ENCODE measurements around the gene RUFY1.
"Not testable (repeated sequence)": the region's sequence is repeated elsewhere in the genome, so short reads cannot be mapped to it uniquely, and the experiment has no call there.

GRCh38 chr5:179634370-179635172, 84.2 kb downstream of the RUFY1 start:
- TF ChIP-seq CTCF (IDR thresholded peaks at IDR 0.05; ENCODE audit: extremely low read depth in 1 of 2, insufficient read depth in 1 of 2, low read depth in 1 of 2, low read length in 2 of 2); POLR2A (IDR thresholded peaks at IDR 0.05; ENCODE audit: low read depth, low read length); POLR2AphosphoS5 (IDR thresholded peaks at IDR 0.05; ENCODE audit: insufficient read depth, low read depth, low read length); GATA2 (IDR thresholded peaks at IDR 0.05; ENCODE audit: insufficient read depth, insufficient read length, low read depth, low read length); MAX (IDR thresholded peaks at IDR 0.05; ENCODE audit: insufficient read depth, insufficient read length): not testable (repeated sequence)

Measured in endothelial cell of umbilical vein (primary cell).